Naive thymus-derived CD4-positive, alpha-beta T cell (primary cell): Measurements from ENCODE around the gene EDN2. TPM values are rescaled to one million over a fixed set of nuclear protein-coding genes. Genes with fewer than 3 reads are reported as not detected.

Experiments
- ATAC-seq: fragments of 150-1000 bp; cut with Tn5 transposase; 2 replicates; pipeline ENCODE4 v1.10.0; 2021; ENCODE audit warnings: mild to moderate bottlenecking, moderate library complexity
- CTCF ChIA-PET: fragments of 350-600 bp; sonication (Branson Sonifier 250); formaldehyde crosslinking; loops from one replicate; lab custom pipeline; 2021; ENCODE audit warnings: antibody characterized with exemption; lab: Charles Lee
- POLR2A ChIA-PET: fragments of 350-600 bp; sonication (Branson Sonifier 250); formaldehyde crosslinking; loops from one replicate; lab custom pipeline; 2021; ENCODE audit warnings: antibody characterized with exemption, inconsistent platforms; lab: Charles Lee
- DNase-seq, 9 donors: peaks; one replicate each; pipeline versions ENCODE4 v3.0.0 to v3.0.0-alpha.2; 2020 to 2022; ENCODE audit warnings: mixed read lengths in 1 of 9
- H3K27ac ChIP-seq: one replicate; pipeline ENCODE4 v1.7.0; 2013; ENCODE audit warnings: mild to moderate bottlenecking, low read depth, low read length, moderate library complexity
- H3K27me3 ChIP-seq, 2 donors: one replicate each; pipeline ENCODE4 v1.7.0; 2013; ENCODE audit warnings: low read length in 2 of 2, mild to moderate bottlenecking in 2 of 2, moderate library complexity in 2 of 2; ENCODE audit not compliant: control insufficient read depth in 2 of 2, insufficient read depth in 2 of 2
- H3K36me3 ChIP-seq, 3 experiments: 1 replicate in 2 of 3; 2 replicates in 1 of 3; pipeline ENCODE4 v1.7.0; 2013; ENCODE audit warnings: low read length in 3 of 3, mild to moderate bottlenecking in 3 of 3, moderate library complexity in 1 of 3; ENCODE audit not compliant: insufficient read depth in 3 of 3, control insufficient read depth in 2 of 3
- H3K4me1 ChIP-seq, 2 donors: one replicate each; pipeline ENCODE4 v1.7.0; 2013; ENCODE audit warnings: low read length in 2 of 2, mild to moderate bottlenecking in 2 of 2, moderate library complexity in 1 of 2; ENCODE audit not compliant: control insufficient read depth in 2 of 2, insufficient read depth in 2 of 2
- H3K4me3 ChIP-seq: 2 replicates; pipeline ENCODE4 v1.7.0; 2013; ENCODE audit warnings: mild to moderate bottlenecking, low read length
- H3K9me3 ChIP-seq, 3 experiments: 1 replicate in 2 of 3; 2 replicates in 1 of 3; pipeline ENCODE4 v1.7.0; 2013; ENCODE audit warnings: low read length in 3 of 3; ENCODE audit not compliant: control insufficient read depth in 2 of 3
- H3K27ac Mint-ChIP-seq, 9 donors: one replicate each; pipeline ENCODE4 v1.8.0; 2020 to 2022; ENCODE audit warnings: mixed read lengths in 9 of 9, mild to moderate bottlenecking in 8 of 9, moderate library complexity in 5 of 9, inconsistent platforms in 2 of 9
- H3K27me3 Mint-ChIP-seq, 5 donors: one replicate each; pipeline ENCODE4 v1.8.0; 2021 to 2022; ENCODE audit warnings: mixed read lengths in 5 of 5, mild to moderate bottlenecking in 1 of 5
- H3K36me3 Mint-ChIP-seq, 5 donors: one replicate each; pipeline ENCODE4 v1.8.0; 2020 to 2022; ENCODE audit warnings: mixed read lengths in 5 of 5, mild to moderate bottlenecking in 3 of 5, inconsistent platforms in 1 of 5
- H3K4me1 Mint-ChIP-seq, 7 donors: one replicate each; pipeline ENCODE4 v1.8.0; 2020 to 2022; ENCODE audit warnings: mixed read lengths in 7 of 7, mild to moderate bottlenecking in 3 of 7, inconsistent platforms in 1 of 7
- H3K4me3 Mint-ChIP-seq, 10 donors: one replicate each; pipeline ENCODE4 v1.8.0; 2020 to 2022; ENCODE audit warnings: mild to moderate bottlenecking in 10 of 10, mixed read lengths in 10 of 10, moderate library complexity in 6 of 10, inconsistent platforms in 2 of 10
- H3K9me3 Mint-ChIP-seq, 11 donors: one replicate each; pipeline ENCODE4 v1.8.0; 2020 to 2022; ENCODE audit warnings: mixed read lengths in 11 of 11, mild to moderate bottlenecking in 4 of 11, inconsistent platforms in 1 of 11, moderate library complexity in 1 of 11
- intact Hi-C, 2 donors: fragments of 100-400 bp; cut with micrococcal nuclease; formaldehyde crosslinking; loops; one replicate each; pipeline ENCODE4 v1.15.1; 2023
- polyA plus RNA-seq, 2 donors: library from polyadenylated mRNA; unstranded; fragments of 300-500 nt; fragmentation: Illumina TruSeq; gene quantifications; one replicate each; pipeline ENCODE4 v1.2.3, GENCODE V29; 2021
- total RNA-seq, 6 experiments: library from RNA in 5 of 6; stranded (reverse) in 5 of 6; gene quantifications; 1 replicate in 5 of 6; 2 replicates in 1 of 6; pipeline ENCODE4 v1.2.3 and lab custom pipeline; 2021 to 2026

EDN2 gene
- total and polyA plus RNA-seq, 7 experiments from 2014 or later = not detected

- Histone ChIP-seq H3K9me3 (no peaks in the 10 kb centered on the region), H3K36me3 (no peaks in the 10 kb centered on the region), H3K27me3 (no peaks in the 10 kb centered on the region), H3K4me3 (no peak overlapping the region), H3K4me1 (peaks cover 0 to 4% of the 10 kb centered on the region in 2 donors), H3K27ac (no peak overlapping the region)
- H3K27me3 Mint-ChIP-seq = peaks cover 25 to 29% (median 27%) of the 10 kb centered on the region in 5 donors
- intact Hi-C loops = no loop called here
- no peaks in the 10 kb centered on the region for H3K36me3 Mint-ChIP-seq
- ChIA-PET CTCF (no interaction called here), POLR2A (no interaction called here)
- H3K9me3 Mint-ChIP-seq = peaks cover 0 to 6% (median 0%) of the 10 kb centered on the region in 11 donors
- no peak overlapping the region for H3K27ac Mint-ChIP-seq
- peaks cover 0 to 9% (median 1%) of the 10 kb centered on the region in 7 donors for H3K4me1 Mint-ChIP-seq
- DNase-seq (peak in 2 of 9 donors; percentile 6 to 65), ATAC-seq (no peak)
- H3K4me3 Mint-ChIP-seq = no peak overlapping the region
These were observed 7.9 kb upstream of the EDN2 start for GRCh38 chr1:41492341-41492848.

DNA sequence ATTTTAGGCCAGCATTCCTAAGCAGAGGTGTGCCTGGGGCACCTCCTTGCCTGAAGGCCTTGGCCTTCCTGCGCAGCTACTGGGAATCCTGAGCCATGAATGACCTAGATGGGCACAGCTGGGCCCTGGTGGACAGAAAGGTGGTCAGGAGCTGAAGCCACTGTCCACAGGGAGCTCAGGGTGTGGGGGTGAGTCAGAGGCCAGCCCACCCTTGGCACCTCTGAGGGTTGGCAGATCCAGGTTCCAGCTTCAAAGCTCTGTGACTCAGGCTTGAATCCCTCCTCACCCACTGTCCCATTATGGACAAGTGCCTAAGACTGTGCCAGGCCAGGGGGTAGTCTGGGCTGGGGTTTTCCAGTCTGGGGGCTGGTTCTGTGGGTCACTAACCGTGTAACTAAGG, 6.4 kb upstream of the EDN2 start:
- Mint-ChIP-seq H3K4me1 (peaks cover 0 to 21% (median 5%) of the 10 kb centered on the region in 7 donors), H3K36me3 (no peaks in the 10 kb centered on the region), H3K27ac (no peak overlapping the region), H3K4me3 (no peak overlapping the region), H3K27me3 (peaks cover 29 to 38% (median 31%) of the 10 kb centered on the region in 5 donors), H3K9me3 (peaks cover 0 to 6% (median 0%) of the 10 kb centered on the region in 11 donors)
- intact Hi-C loops = no loop called here
- Histone ChIP-seq H3K27ac (no peak overlapping the region), H3K4me3 (no peak overlapping the region), H3K27me3 (no peaks in the 10 kb centered on the region), H3K9me3 (no peaks in the 10 kb centered on the region), H3K36me3 (no peaks in the 10 kb centered on the region), H3K4me1 (peaks cover 0 to 4% of the 10 kb centered on the region in 2 donors)
- DNase-seq (no peak), ATAC-seq (no peak)
- CTCF ChIA-PET = no interaction called here
- POLR2A ChIA-PET = no interaction called here

GRCh38 chr1:41489561-41489960, 5.1 kb upstream of the EDN2 start:
- H3K27ac ChIP-seq = no peak overlapping the region
- Mint-ChIP-seq H3K4me3 (no peak overlapping the region), H3K27ac (peak overlapping the region in 2 of 9 donors; percentile 26 to 28), H3K27me3 (peaks cover 19 to 28% (median 24%) of the 10 kb centered on the region in 5 donors), H3K4me1 (peaks cover 0 to 15% (median 0%) of the 10 kb centered on the region in 7 donors), H3K36me3 (no peaks in the 10 kb centered on the region), H3K9me3 (peaks cover 0 to 6% (median 0%) of the 10 kb centered on the region in 11 donors)
- no peaks in the 10 kb centered on the region for H3K9me3 ChIP-seq
- H3K36me3 ChIP-seq = no peaks in the 10 kb centered on the region
- H3K4me3 ChIP-seq = no peak overlapping the region
- H3K27me3 ChIP-seq = no peaks in the 10 kb centered on the region
- intact Hi-C loops = no loop called here
- CTCF ChIA-PET = no interaction called here
- POLR2A ChIA-PET = no interaction called here
- no peak for ATAC-seq
- H3K4me1 ChIP-seq = no peaks in the 10 kb centered on the region
- DNase-seq = no peak

DNA sequence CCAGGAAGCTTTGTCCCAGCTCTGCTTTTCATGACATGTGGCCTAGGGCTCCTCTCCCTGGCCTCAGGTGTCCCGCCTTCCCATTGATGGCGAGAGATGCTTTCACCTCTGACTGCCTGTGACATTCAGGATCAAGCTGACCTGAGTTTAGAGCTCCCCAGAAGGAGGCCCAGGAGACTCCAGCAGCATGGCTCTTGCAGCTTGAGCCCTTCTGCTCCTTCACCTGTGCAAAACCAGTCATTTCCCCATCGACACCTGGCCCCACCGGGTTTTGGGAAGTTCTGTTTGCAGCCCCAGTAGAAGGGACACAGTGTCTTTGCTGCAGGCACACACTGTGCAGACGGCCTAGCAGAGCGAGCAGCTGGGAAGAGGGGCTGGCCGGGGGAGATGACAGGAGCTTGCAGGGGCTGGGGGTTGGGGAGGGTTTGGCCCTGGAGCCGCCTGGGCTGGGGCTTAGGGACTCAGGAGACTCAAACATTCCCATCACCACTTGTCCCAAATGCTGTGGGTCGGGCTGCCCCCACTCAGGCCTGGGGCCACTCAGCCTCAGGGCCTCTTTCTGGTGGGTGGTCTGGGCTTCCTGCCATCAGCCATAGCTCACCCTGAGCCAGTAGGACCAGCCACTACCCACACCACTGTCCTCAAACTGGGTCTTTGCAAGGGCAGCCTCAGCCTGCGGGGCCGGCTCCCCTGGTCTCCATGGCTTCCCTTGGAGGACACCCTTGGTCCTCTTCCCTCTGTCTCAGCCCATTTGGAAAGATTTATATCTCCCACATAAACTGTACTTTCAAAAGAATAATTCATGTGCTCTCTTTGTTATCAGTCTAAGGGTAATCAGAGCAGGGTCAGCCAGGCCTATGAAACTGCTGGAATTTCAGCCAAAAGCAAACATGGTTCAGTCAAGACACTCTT, 3.8 kb upstream of the EDN2 start:
- Histone ChIP-seq H3K27me3 (no peaks in the 10 kb centered on the region), H3K27ac (no peak overlapping the region), H3K9me3 (no peaks in the 10 kb centered on the region), H3K4me1 (no peaks in the 10 kb centered on the region), H3K36me3 (no peaks in the 10 kb centered on the region), H3K4me3 (no peak overlapping the region)
- ATAC-seq = no peak
- DNase-seq = no peak
- H3K27ac Mint-ChIP-seq = no peak overlapping the region
- ChIA-PET POLR2A (no interaction called here), CTCF (no interaction called here)
- peaks cover 0 to 6% (median 0%) of the 10 kb centered on the region in 11 donors for H3K9me3 Mint-ChIP-seq
- H3K4me3 Mint-ChIP-seq = no peak overlapping the region
- H3K4me1 Mint-ChIP-seq = peaks cover 0 to 15% (median 0%) of the 10 kb centered on the region in 7 donors
- intact Hi-C loops = no loop called here
- H3K36me3 Mint-ChIP-seq = no peaks in the 10 kb centered on the region
- H3K27me3 Mint-ChIP-seq = peaks cover 18 to 28% (median 24%) of the 10 kb centered on the region in 5 donors

DNA sequence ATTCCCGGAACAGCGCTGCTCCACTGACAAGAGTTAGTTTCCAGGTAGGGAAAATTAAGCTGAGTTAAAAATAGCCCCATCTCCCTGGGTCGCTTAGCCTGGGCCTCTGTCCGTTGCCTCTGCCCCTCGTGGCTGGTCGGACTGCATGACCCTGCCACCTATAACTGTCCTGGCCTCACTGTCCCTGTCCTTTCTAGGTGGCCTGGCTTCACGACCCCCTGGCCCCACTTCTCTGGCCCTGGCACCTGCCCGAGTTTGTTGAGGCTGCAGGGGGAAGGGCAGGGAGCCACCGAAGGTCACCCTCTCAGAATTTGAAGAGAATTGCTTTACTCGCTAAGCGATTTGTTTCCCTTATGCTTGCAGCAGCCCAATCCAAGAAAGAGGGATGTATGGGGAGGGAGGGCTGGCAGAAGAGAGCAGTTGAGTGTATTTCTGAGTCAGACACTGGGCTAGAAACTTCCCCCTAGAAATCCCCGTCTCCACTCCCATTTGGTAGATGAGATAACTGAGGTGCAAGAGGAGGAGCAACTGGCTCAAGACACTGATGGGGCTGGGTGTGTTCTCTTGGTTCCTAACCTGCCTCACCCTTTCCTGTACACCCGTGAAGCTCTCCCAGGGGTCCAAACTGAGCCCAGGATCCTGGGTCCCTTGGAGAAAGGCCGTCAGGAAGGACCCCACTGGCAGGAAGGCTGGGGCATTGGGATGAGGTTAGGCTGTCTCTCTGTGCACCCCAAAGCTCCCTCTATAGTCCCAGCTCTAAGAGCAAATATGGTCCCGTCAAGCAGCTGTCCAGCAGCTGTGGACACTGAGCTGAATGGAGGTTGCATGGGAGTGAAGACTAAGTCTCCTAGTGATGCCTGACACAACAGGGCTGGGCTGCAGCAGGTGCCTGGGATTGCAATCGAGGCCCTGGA, 2.9 kb upstream of the EDN2 start:
- CTCF ChIA-PET = interaction anchor here (0.5 kb wide), 1 partner anchor 463 kb away, joined by 5 read pairs; no protein-coding TSS in a partner anchor

GRCh38 chr1:41486371-41487125, 2.1 kb upstream of the EDN2 start:
- H3K4me1 Mint-ChIP-seq = peaks cover 0 to 15% (median 0%) of the 10 kb centered on the region in 7 donors
- peaks cover 0 to 6% (median 0%) of the 10 kb centered on the region in 11 donors for H3K9me3 Mint-ChIP-seq
- no peak for DNase-seq
- Histone ChIP-seq H3K27ac (no peak overlapping the region), H3K27me3 (no peaks in the 10 kb centered on the region), H3K36me3 (no peaks in the 10 kb centered on the region), H3K4me3 (no peak overlapping the region), H3K9me3 (no peaks in the 10 kb centered on the region), H3K4me1 (no peaks in the 10 kb centered on the region)
- no peaks in the 10 kb centered on the region for H3K36me3 Mint-ChIP-seq
- H3K27me3 Mint-ChIP-seq = peaks cover 18 to 28% (median 24%) of the 10 kb centered on the region in 5 donors
- no peak overlapping the region for H3K27ac Mint-ChIP-seq
- CTCF ChIA-PET = no interaction called here
- intact Hi-C loops = no loop called here
- no peak for ATAC-seq
- POLR2A ChIA-PET = no interaction called here
- H3K4me3 Mint-ChIP-seq = no peak overlapping the region

More for the DNA sequence above, 2.9 kb upstream of the EDN2 start:
- Histone ChIP-seq H3K27me3 (no peaks in the 10 kb centered on the region), H3K4me1 (no peaks in the 10 kb centered on the region), H3K36me3 (no peaks in the 10 kb centered on the region), H3K4me3 (no peak overlapping the region), H3K27ac (no peak overlapping the region), H3K9me3 (no peaks in the 10 kb centered on the region)
- no peak for ATAC-seq
- intact Hi-C loops = no loop called here
- Mint-ChIP-seq H3K9me3 (peaks cover 0 to 6% (median 0%) of the 10 kb centered on the region in 11 donors), H3K27ac (no peak overlapping the region), H3K27me3 (peaks cover 18 to 28% (median 24%) of the 10 kb centered on the region in 5 donors), H3K4me3 (no peak overlapping the region), H3K4me1 (peaks cover 0 to 15% (median 0%) of the 10 kb centered on the region in 7 donors), H3K36me3 (no peaks in the 10 kb centered on the region)
- POLR2A ChIA-PET = no interaction called here
- DNase-seq = no peak
